Measurements from ENCODE around the gene LRRC26. TPM values are rescaled to one million over a fixed set of nuclear protein-coding genes. Genes with fewer than 3 reads are reported as not detected.

The LRRC26 gene
- total and polyA plus RNA-seq, 2 of the 13 experiments (the other 11 are each of a cell fraction or from before 2014, with no cell fraction given): not detected

GRCh38 chr9:137188490-137189296 lies 18.8 kb upstream of the LRRC26 start, which contains the start of the genes ANAPC2 and SSNA1 (continued):
- TF ChIP-seq, protein P1, sequence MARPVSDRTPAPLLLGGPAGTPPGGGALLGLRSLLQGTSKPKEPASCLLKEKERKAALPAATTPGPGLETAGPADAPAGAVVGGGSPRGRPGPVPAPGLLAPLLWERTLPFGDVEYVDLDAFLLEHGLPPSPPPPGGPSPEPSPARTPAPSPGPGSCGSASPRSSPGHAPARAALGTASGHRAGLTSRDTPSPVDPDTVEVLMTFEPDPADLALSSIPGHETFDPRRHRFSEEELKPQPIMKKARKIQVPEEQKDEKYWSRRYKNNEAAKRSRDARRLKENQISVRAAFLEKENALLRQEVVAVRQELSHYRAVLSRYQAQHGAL (CRISPR knock-in tag; IDR thresholded peaks at IDR 0.05; ENCODE audit: not compliant biosample characterization): no peak
- TF ChIP-seq HOXD1 (CRISPR knock-in tag; IDR thresholded peaks at IDR 0.05) (peak; percentile 41; the same call in 1 of the 2 replicates), NFAT5 (CRISPR knock-in tag; IDR thresholded peaks at IDR 0.05) (no peak), BORCS8-MEF2B (CRISPR knock-in tag; IDR thresholded peaks at IDR 0.05) (peak; percentile 73), SAP130 (CRISPR knock-in tag; IDR thresholded peaks at IDR 0.05; ENCODE audit: low read depth) (peak; percentile 97), ZNF556 (CRISPR knock-in tag; IDR thresholded peaks at IDR 0.05; ENCODE audit: borderline replicate concordance) (no peak), MAFK (conservative IDR thresholded peaks at IDR 0.05 in 1 of 2, IDR thresholded peaks at IDR 0.05 in 1 of 2; ENCODE audit: low read length in 2 of 2) (peak in 1 of 2 experiments; percentile 56; a peak in 2 of 4 replicates), ZNF878 (CRISPR knock-in tag; IDR thresholded peaks at IDR 0.05) (no peak), HNRNPL (IDR thresholded peaks at IDR 0.05; ENCODE audit: low read depth, low read length) (no peak), BRD4 (CRISPR knock-in tag; IDR thresholded peaks at IDR 0.05) (peak; percentile 82; the same call in 1 of the 2 replicates), ZNF317 (CRISPR knock-in tag; IDR thresholded peaks at IDR 0.05) (0 out of 2 replicates have a peak, but pooled peaks have one; percentile 43), BRCA1 (CRISPR knock-in tag; IDR thresholded peaks at IDR 0.05) (peak; percentile 65; the same call in 1 of the 2 replicates), PLSCR1 (CRISPR knock-in tag; IDR thresholded peaks at IDR 0.05; ENCODE audit: borderline replicate concordance) (no peak)
- TF ChIP-seq, protein P2, sequence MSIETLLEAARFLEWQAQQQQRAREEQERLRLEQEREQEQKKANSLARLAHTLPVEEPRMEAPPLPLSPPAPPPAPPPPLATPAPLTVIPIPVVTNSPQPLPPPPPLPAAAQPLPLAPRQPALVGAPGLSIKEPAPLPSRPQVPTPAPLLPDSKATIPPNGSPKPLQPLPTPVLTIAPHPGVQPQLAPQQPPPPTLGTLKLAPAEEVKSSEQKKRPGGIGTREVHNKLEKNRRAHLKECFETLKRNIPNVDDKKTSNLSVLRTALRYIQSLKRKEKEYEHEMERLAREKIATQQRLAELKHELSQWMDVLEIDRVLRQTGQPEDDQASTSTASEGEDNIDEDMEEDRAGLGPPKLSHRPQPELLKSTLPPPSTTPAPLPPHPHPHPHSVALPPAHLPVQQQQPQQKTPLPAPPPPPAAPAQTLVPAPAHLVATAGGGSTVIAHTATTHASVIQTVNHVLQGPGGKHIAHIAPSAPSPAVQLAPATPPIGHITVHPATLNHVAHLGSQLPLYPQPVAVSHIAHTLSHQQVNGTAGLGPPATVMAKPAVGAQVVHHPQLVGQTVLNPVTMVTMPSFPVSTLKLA (IDR thresholded peaks at IDR 0.05): peak; percentile 87
- TF ChIP-seq, protein P3, sequence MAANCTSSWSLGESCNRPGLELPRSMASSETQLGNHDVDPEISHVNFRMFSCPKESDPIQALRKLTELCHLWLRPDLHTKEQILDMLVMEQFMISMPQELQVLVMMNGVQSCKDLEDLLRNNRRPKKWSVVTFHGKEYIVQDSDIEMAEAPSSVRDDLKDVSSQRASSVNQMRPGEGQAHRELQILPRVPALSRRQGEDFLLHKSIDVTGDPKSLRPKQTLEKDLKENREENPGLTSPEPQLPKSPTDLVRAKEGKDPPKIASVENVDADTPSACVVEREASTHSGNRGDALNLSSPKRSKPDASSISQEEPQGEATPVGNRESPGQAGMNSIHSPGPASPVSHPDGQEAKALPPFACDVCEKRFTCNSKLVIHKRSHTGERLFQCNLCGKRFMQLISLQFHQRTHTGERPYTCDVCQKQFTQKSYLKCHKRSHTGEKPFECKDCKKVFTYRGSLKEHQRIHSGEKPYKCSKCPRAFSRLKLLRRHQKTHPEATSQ (CRISPR knock-in tag; IDR thresholded peaks at IDR 0.05; ENCODE audit: borderline replicate concordance): no peak
- TF ChIP-seq, protein P4, sequence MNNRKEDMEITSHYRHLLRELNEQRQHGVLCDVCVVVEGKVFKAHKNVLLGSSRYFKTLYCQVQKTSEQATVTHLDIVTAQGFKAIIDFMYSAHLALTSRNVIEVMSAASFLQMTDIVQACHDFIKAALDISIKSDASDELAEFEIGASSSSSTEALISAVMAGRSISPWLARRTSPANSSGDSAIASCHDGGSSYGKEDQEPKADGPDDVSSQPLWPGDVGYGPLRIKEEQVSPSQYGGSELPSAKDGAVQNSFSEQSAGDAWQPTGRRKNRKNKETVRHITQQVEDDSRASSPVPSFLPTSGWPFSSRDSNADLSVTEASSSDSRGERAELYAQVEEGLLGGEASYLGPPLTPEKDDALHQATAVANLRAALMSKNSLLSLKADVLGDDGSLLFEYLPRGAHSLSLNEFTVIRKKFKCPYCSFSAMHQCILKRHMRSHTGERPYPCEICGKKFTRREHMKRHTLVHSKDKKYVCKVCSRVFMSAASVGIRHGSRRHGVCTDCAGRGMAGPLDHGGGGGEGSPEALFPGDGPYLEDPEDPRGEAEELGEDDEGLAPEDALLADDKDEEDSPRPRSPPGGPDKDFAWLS (CRISPR knock-in tag; IDR thresholded peaks at IDR 0.05; ENCODE audit: borderline replicate concordance): no peak

All from HepG2 (cell line).